Stomach smooth muscle (tissue), 2 donors: ENCODE measurements around the gene NTNG1.

ENCODE experiments used
- H3K27ac ChIP-seq: one replicate; pipeline ENCODE4 v1.7.0; 2013; ENCODE audit warnings: mild to moderate bottlenecking, low read length, inconsistent platforms
- H3K27me3 ChIP-seq, 2 donors: one replicate each; pipeline ENCODE4 v1.7.0; 2013; ENCODE audit warnings: low read length in 2 of 2; ENCODE audit not compliant: insufficient read depth in 2 of 2, control insufficient read depth in 1 of 2
- H3K36me3 ChIP-seq, 2 donors: one replicate each; pipeline ENCODE4 v1.7.0; 2013; ENCODE audit warnings: low read length in 2 of 2; ENCODE audit not compliant: control insufficient read depth in 2 of 2, insufficient read depth in 2 of 2
- H3K4me1 ChIP-seq: one replicate; pipeline ENCODE4 v1.7.0; 2013; ENCODE audit warnings: low read length; ENCODE audit not compliant: control insufficient read depth, insufficient read depth
- H3K4me3 ChIP-seq, 2 donors: one replicate each; pipeline ENCODE4 v1.7.0; 2013; ENCODE audit warnings: low read length in 2 of 2
- H3K9ac ChIP-seq, 2 donors: one replicate each; pipeline ENCODE4 v1.7.0; 2013; ENCODE audit warnings: low read length in 2 of 2, mild to moderate bottlenecking in 1 of 2
- H3K9me3 ChIP-seq, 2 donors: one replicate each; pipeline ENCODE4 v1.7.0; 2013; ENCODE audit warnings: low read length in 2 of 2; ENCODE audit not compliant: control insufficient read depth in 2 of 2
- donor health status: healthy.
- donor health status: Pancreatic carcinoma.

Gene NTNG1

GRCh38 chr1:107255469-107255868 lies 114.6 kb downstream of the NTNG1 start:
- Histone ChIP-seq H3K27me3 (no peaks in the 10 kb centered on the region), H3K27ac (no peak overlapping the region), H3K4me1 (no peaks in the 10 kb centered on the region), H3K4me3 (no peak overlapping the region), H3K36me3 (no peaks in the 10 kb centered on the region), H3K9me3 (no peaks in the 10 kb centered on the region), H3K9ac (no peak overlapping the region)

GRCh38 chr1:107262467-107263286 lies 121.8 kb downstream of the NTNG1 start:
- Histone ChIP-seq H3K9me3 (no peaks in the 10 kb centered on the region), H3K36me3 (no peaks in the 10 kb centered on the region), H3K27me3 (no peaks in the 10 kb centered on the region), H3K27ac (no peak overlapping the region), H3K4me3 (no peak overlapping the region), H3K9ac (no peak overlapping the region), H3K4me1 (no peaks in the 10 kb centered on the region)

- Histone ChIP-seq H3K36me3 (no peaks in the 10 kb centered on the region), H3K27me3 (no peaks in the 10 kb centered on the region), H3K4me3 (no peak overlapping the region), H3K4me1 (no peaks in the 10 kb centered on the region), H3K27ac (no peak overlapping the region), H3K9ac (no peak overlapping the region), H3K9me3 (no peaks in the 10 kb centered on the region)
Measured at GRCh38 chr1:107263291-107263915, 122.6 kb downstream of the NTNG1 start.

- no peak overlapping the region for H3K9ac ChIP-seq
- no peaks in the 10 kb centered on the region for H3K4me1 ChIP-seq
- no peak overlapping the region for H3K27ac ChIP-seq
- H3K36me3 ChIP-seq: no peaks in the 10 kb centered on the region
- H3K9me3 ChIP-seq: no peaks in the 10 kb centered on the region
- no peak overlapping the region for H3K4me3 ChIP-seq
- no peaks in the 10 kb centered on the region for H3K27me3 ChIP-seq
Measured at GRCh38 chr1:107264007-107264406, 123.2 kb downstream of the NTNG1 start.

GRCh38 chr1:107264561-107264960 lies 123.7 kb downstream of the NTNG1 start:
- H3K27me3 ChIP-seq: no peaks in the 10 kb centered on the region
- H3K4me3 ChIP-seq: no peak overlapping the region
- H3K27ac ChIP-seq: no peak overlapping the region
- no peaks in the 10 kb centered on the region for H3K36me3 ChIP-seq
- H3K4me1 ChIP-seq: no peaks in the 10 kb centered on the region
- H3K9me3 ChIP-seq: no peaks in the 10 kb centered on the region
- no peak overlapping the region for H3K9ac ChIP-seq

- H3K4me1 ChIP-seq: no peaks in the 10 kb centered on the region
- H3K9ac ChIP-seq: no peak overlapping the region
- no peak overlapping the region for H3K27ac ChIP-seq
- H3K4me3 ChIP-seq: no peak overlapping the region
- H3K9me3 ChIP-seq: no peaks in the 10 kb centered on the region
- no peaks in the 10 kb centered on the region for H3K27me3 ChIP-seq
- H3K36me3 ChIP-seq: no peaks in the 10 kb centered on the region
Measured at GRCh38 chr1:107267489-107267888, 126.7 kb downstream of the NTNG1 start.

GRCh38 chr1:107272321-107272720 lies 131.5 kb downstream of the NTNG1 start:
- Histone ChIP-seq H3K36me3 (no peaks in the 10 kb centered on the region), H3K27me3 (no peaks in the 10 kb centered on the region), H3K4me3 (no peak overlapping the region), H3K9me3 (no peaks in the 10 kb centered on the region), H3K9ac (no peak overlapping the region), H3K4me1 (no peaks in the 10 kb centered on the region), H3K27ac (no peak overlapping the region)

GRCh38 chr1:107273515-107273914 lies 132.7 kb downstream of the NTNG1 start:
- Histone ChIP-seq H3K36me3 (no peaks in the 10 kb centered on the region), H3K27me3 (no peaks in the 10 kb centered on the region), H3K4me1 (no peaks in the 10 kb centered on the region), H3K27ac (no peak overlapping the region), H3K9me3 (no peaks in the 10 kb centered on the region), H3K4me3 (no peak overlapping the region), H3K9ac (no peak overlapping the region)

- no peaks in the 10 kb centered on the region for H3K4me1 ChIP-seq
- no peaks in the 10 kb centered on the region for H3K9me3 ChIP-seq
- H3K4me3 ChIP-seq: no peak overlapping the region
- no peak overlapping the region for H3K9ac ChIP-seq
- no peaks in the 10 kb centered on the region for H3K36me3 ChIP-seq
- no peak overlapping the region for H3K27ac ChIP-seq
- no peaks in the 10 kb centered on the region for H3K27me3 ChIP-seq
Measured at GRCh38 chr1:107274227-107274626, 133.4 kb downstream of the NTNG1 start.

GRCh38 chr1:107276247-107276646 lies 135.4 kb downstream of the NTNG1 start:
- H3K27ac ChIP-seq: no peak overlapping the region
- no peaks in the 10 kb centered on the region for H3K9me3 ChIP-seq
- no peaks in the 10 kb centered on the region for H3K4me1 ChIP-seq
- H3K9ac ChIP-seq: no peak overlapping the region
- H3K4me3 ChIP-seq: no peak overlapping the region
- H3K27me3 ChIP-seq: no peaks in the 10 kb centered on the region
- H3K36me3 ChIP-seq: no peaks in the 10 kb centered on the region

GRCh38 chr1:107277022-107277421 lies 136.2 kb downstream of the NTNG1 start:
- Histone ChIP-seq H3K9me3 (no peaks in the 10 kb centered on the region), H3K27me3 (no peaks in the 10 kb centered on the region), H3K9ac (no peak overlapping the region), H3K27ac (no peak overlapping the region), H3K4me3 (no peak overlapping the region), H3K36me3 (no peaks in the 10 kb centered on the region), H3K4me1 (no peaks in the 10 kb centered on the region)
